Endothelial cell of umbilical vein (primary cell): Measurements from ENCODE around the gene SFR1. TPM values are rescaled to one million over a fixed set of nuclear protein-coding genes. Genes with fewer than 3 reads are reported as not detected.

Experiments
- BruUV-seq: library from RNA; stranded (reverse); fragments of 400-500 nt; replicated peaks from 2 replicates; lab custom pipeline; 2021; lab: Mats Ljungman, UMichigan
- CTCF ChIA-PET: fragments of 300-600, 350-600 bp; sonication (Branson Sonifier 250); formaldehyde crosslinking; loops from one replicate; lab custom pipeline; 2021; ENCODE audit warnings: antibody characterized with exemption, inconsistent platforms; lab: Charles Lee
- POLR2A ChIA-PET: fragments of 300-600, 350-600 bp; sonication (Branson Sonifier 250); formaldehyde crosslinking; loops from one replicate; lab custom pipeline; 2021; ENCODE audit warnings: antibody characterized with exemption, inconsistent platforms; lab: Charles Lee
- DNase-seq: peaks from one replicate; pipeline ENCODE4 v3.0.0-alpha.2; 2011; ENCODE audit warnings: low read depth, low spot score
- FAIRE-seq: peaks from 2 replicates; lab custom pipeline; 2011; peaks lifted over from hg19 to GRCh38; lab: Jason Lieb, UNC
- H2AFZ ChIP-seq: 2 replicates; pipeline ENCODE4 v1.6.0; 2012; ENCODE audit warnings: low read depth, low read length, control low read depth, inconsistent platforms
- H3K27ac ChIP-seq: 2 replicates; pipeline ENCODE4 v1.5.1; 2011; ENCODE audit warnings: low read depth, mild to moderate bottlenecking, control low read depth, low read length, moderate library complexity; ENCODE audit not compliant: insufficient read depth
- H3K27me3 ChIP-seq, 2 experiments: 2 replicates each; pipeline versions ENCODE4 v1.6.0 to v1.6.1; 2011; ENCODE audit warnings: low read length in 2 of 2, mixed read lengths in 1 of 2; ENCODE audit not compliant: control insufficient read depth in 2 of 2, insufficient read depth in 2 of 2
- H3K36me3 ChIP-seq, 2 experiments: 2 replicates in 1 of 2; 3 replicates in 1 of 2; pipeline ENCODE4 v1.5.1; 2011; ENCODE audit warnings: low read length in 2 of 2, mild to moderate bottlenecking in 1 of 2, moderate library complexity in 1 of 2; ENCODE audit not compliant: control insufficient read depth in 2 of 2, insufficient read depth in 2 of 2; ENCODE audit errors: extremely low read depth in 1 of 2
- H3K4me1 ChIP-seq: 3 replicates; pipeline ENCODE4 v1.5.1; 2011; ENCODE audit warnings: mild to moderate bottlenecking, low read length; ENCODE audit not compliant: control insufficient read depth, insufficient read depth; ENCODE audit errors: extremely low read depth
- H3K4me2 ChIP-seq: 2 replicates; pipeline ENCODE4 v1.6.1; 2011; ENCODE audit warnings: low read length, control low read depth, mixed read lengths; ENCODE audit not compliant: insufficient read depth
- H3K4me3 ChIP-seq, 3 experiments: fragments of 200-600 bp in 1 of 3; sonication (generic), shearing (Covaris generic) in 1 of 3; replicated peaks in 1 of 3; 2 replicates each; pipeline ENCODE4 v1.5.1; 2011 to 2016; ENCODE audit warnings: control low read depth in 3 of 3, low read length in 3 of 3, mild to moderate bottlenecking in 2 of 3, inconsistent platforms in 1 of 3, low read depth in 1 of 3, moderate library complexity in 1 of 3; ENCODE audit not compliant: insufficient read depth in 1 of 3
- H3K79me2 ChIP-seq: 2 replicates; pipeline ENCODE4 v1.6.0; 2012; ENCODE audit warnings: low read length, inconsistent platforms; ENCODE audit not compliant: control insufficient read depth, insufficient read depth
- H3K9ac ChIP-seq: replicated peaks from 2 replicates; pipeline ENCODE3; 2011; ENCODE audit warnings: low read length, control low read depth; ENCODE audit not compliant: insufficient read depth; ENCODE audit errors: extremely low read depth
- H3K9me1 ChIP-seq: replicated peaks from 3 replicates; pipeline ENCODE4 v1.6.0; 2011; ENCODE audit warnings: mild to moderate bottlenecking, low read length; ENCODE audit not compliant: control insufficient read depth, insufficient read depth; ENCODE audit errors: extremely low read depth
- H3K9me3 ChIP-seq: replicated peaks from 2 replicates; pipeline ENCODE4 v1.5.1; 2012; ENCODE audit warnings: low read length, inconsistent platforms; ENCODE audit not compliant: control insufficient read depth, insufficient read depth
- H4K20me1 ChIP-seq: replicated peaks from 2 replicates; pipeline ENCODE3; 2011; ENCODE audit warnings: mild to moderate bottlenecking, low read length; ENCODE audit not compliant: control insufficient read depth, insufficient read depth; ENCODE audit errors: extremely low read depth
- CTCF ChIP-seq, 2 donors: IDR thresholded peaks; 1 replicate in 1 of 2; 2 replicates in 1 of 2; pipeline ENCODE4 v1.5.1; 2011; ENCODE audit warnings: low read length in 2 of 2, mild to moderate bottlenecking in 2 of 2, moderate library complexity in 2 of 2, control low read depth in 1 of 2, inconsistent platforms in 1 of 2, low read depth in 1 of 2; ENCODE audit not compliant: insufficient read depth in 1 of 2; ENCODE audit errors: extremely low read depth in 1 of 2
- EZH2 ChIP-seq: IDR thresholded peaks from 2 replicates; pipeline ENCODE4 v1.6.1; 2012; ENCODE audit warnings: borderline replicate concordance, low read depth, mild to moderate bottlenecking, moderate library complexity, low read length, inconsistent platforms; ENCODE audit not compliant: severe bottlenecking
- GATA2 ChIP-seq: IDR thresholded peaks from 2 replicates; pipeline ENCODE4 v1.7.0; 2011; ENCODE audit warnings: low read depth, mild to moderate bottlenecking, moderate library complexity, mixed read lengths, low read length; ENCODE audit not compliant: insufficient read length, insufficient read depth
- MAX ChIP-seq: IDR thresholded peaks from 2 replicates; pipeline ENCODE4 v1.6.1; 2011; ENCODE audit not compliant: insufficient read depth, insufficient read length
- POLR2A ChIP-seq: IDR thresholded peaks from 2 replicates; pipeline ENCODE4 v1.6.1; 2012; ENCODE audit warnings: low read depth, mild to moderate bottlenecking, control low read depth, low read length
- dilution Hi-C: fragments of 300-500 bp; cut with MboI; formaldehyde crosslinking; loops from one replicate; pipeline ENCODE4 v1.15.0; 2019; ENCODE audit warnings: low sequenced_read_pairs; ENCODE audit not compliant: extremely low pct_ligation_motif_present
- intact Hi-C: fragments of 100-400 bp; cut with micrococcal nuclease; formaldehyde crosslinking; loops from one replicate; pipeline ENCODE4 v1.10.0; 2022
- polyA plus RNA-seq, 4 experiments: library from polyadenylated mRNA; depleted of rRNA in 3 of 4; stranded (reverse) in 3 of 4; unstranded in 1 of 4; fragments of >200 nt; gene quantifications; 2 replicates each; pipeline versions ENCODE4 v1.2.1 to v1.2.3, GENCODE V29; 2011 to 2012; ENCODE audit warnings: missing spikeins in 1 of 4
- total RNA-seq: library from RNA; stranded (reverse); gene quantifications from 2 replicates; pipeline ENCODE4 v1.2.3, GENCODE V29; 2021

SFR1 gene
- total and polyA plus RNA-seq, 2 donors (not counting 3 experiments of a cell fraction or from before 2014, with no cell fraction given): 3.6 to 8.9 TPM

- FAIRE-seq (no peak), DNase-seq (no peak)
- CTCF ChIA-PET: no interaction called here
- dilution Hi-C loops: no loop called here
- intact Hi-C loops: no loop called here
- Histone ChIP-seq H3K9ac (no peak overlapping the region), H3K27me3 (no peaks in the 10 kb centered on the region), H3K36me3 (no peaks in the 10 kb centered on the region), H3K79me2 (no peaks in the 10 kb centered on the region), H3K27ac (no peak overlapping the region), H3K4me2 (no peak overlapping the region), H3K4me3 (no peak overlapping the region), H4K20me1 (no peaks in the 10 kb centered on the region), H2AFZ (no peak overlapping the region), H3K4me1 (peaks cover 18% of the 10 kb centered on the region), H3K9me1 (no peaks in the 10 kb centered on the region), H3K9me3 (no peaks in the 10 kb centered on the region)
- no TSS peak for BruUV-seq
- POLR2A ChIA-PET: no interaction called here
- TF ChIP-seq GATA2 (no peak), CTCF (IDR thresholded peaks at IDR 0.05; ENCODE audit: extremely low read depth in 1 of 2, insufficient read depth in 1 of 2, low read depth in 1 of 2, low read length in 2 of 2) (no peak), POLR2A (no peak), EZH2 (no peak)
These were observed 47.5 kb upstream of the SFR1 start for GRCh38 chr10:104074505-104074904.

- dilution Hi-C loops: no loop called here
- H3K27me3 ChIP-seq: no peaks in the 10 kb centered on the region
- no peaks in the 10 kb centered on the region for H3K9me1 ChIP-seq
- peak; percentile 98 for DNase-seq
- peak; percentile 73 for TF ChIP-seq MAX
- TF ChIP-seq EZH2: no peak
- no peak for TF ChIP-seq CTCF (IDR thresholded peaks at IDR 0.05; ENCODE audit: extremely low read depth in 1 of 2, insufficient read depth in 1 of 2, low read depth in 1 of 2, low read length in 2 of 2)
- H3K4me2 ChIP-seq: peak overlapping the region; percentile 36
- no peaks in the 10 kb centered on the region for H3K36me3 ChIP-seq
- ChIA-PET POLR2A (no interaction called here), CTCF (interaction anchor here (0.7 to 2.5 kb wide), 4 partner anchors 16 to 45 kb away, joined by 3 to 7 read pairs (median 6); partner anchors contain the start of gene SFR1)
- H3K9me3 ChIP-seq: no peaks in the 10 kb centered on the region
- peak overlapping the region; percentile 20 for H2AFZ ChIP-seq
- no peaks in the 10 kb centered on the region for H4K20me1 ChIP-seq
- intact Hi-C loops: loop anchor here (1.0 to 2.0 kb wide), 3 partner anchors 22 to 45 kb away; no protein-coding TSS in a partner anchor
- no TSS peak for BruUV-seq
- no peak overlapping the region for H3K4me3 ChIP-seq
- FAIRE-seq: peak; percentile 100
- H3K9ac ChIP-seq: peak overlapping the region; percentile 24
- peak overlapping the region; percentile 55 for H3K27ac ChIP-seq
- peaks cover 18% of the 10 kb centered on the region for H3K4me1 ChIP-seq
- H3K79me2 ChIP-seq: no peaks in the 10 kb centered on the region
These were observed 45.2 kb upstream of the SFR1 start for GRCh38 chr10:104076743-104077160.
